GM19238 (cell line): Measurements from ENCODE around the gene DNAH1.

Experiments used
- DNase-seq: peaks from one replicate; pipeline ENCODE4 v3.0.0; 2011; ENCODE audit warnings: low spot score; ENCODE audit not compliant: insufficient read length

The DNAH1 gene

DNA sequence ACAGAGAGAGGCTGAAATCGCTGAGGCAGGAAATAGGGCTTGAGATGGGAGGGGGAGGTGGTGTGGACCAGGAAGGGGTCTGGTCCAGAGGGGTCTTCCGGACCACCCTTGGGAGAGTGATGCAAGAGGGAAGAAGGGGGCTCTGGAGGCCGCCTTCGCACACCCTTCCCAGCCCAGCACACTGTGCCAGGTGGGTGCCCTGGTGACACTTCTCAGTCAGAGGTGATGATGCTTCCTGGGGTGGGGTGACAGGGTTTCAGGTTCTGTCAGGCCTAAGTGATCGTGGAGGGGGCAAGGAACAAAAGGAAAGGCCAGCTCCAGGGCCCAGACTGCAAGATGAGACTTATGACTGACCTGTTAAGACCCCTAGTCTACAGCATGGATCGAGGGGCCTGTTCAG lies 116.1 kb downstream of the DNAH1 start:
- no peak for DNase-seq

GRCh38 chr3:52432691-52433141 lies 116.6 kb downstream of the DNAH1 start:
- DNase-seq = no peak

DNA sequence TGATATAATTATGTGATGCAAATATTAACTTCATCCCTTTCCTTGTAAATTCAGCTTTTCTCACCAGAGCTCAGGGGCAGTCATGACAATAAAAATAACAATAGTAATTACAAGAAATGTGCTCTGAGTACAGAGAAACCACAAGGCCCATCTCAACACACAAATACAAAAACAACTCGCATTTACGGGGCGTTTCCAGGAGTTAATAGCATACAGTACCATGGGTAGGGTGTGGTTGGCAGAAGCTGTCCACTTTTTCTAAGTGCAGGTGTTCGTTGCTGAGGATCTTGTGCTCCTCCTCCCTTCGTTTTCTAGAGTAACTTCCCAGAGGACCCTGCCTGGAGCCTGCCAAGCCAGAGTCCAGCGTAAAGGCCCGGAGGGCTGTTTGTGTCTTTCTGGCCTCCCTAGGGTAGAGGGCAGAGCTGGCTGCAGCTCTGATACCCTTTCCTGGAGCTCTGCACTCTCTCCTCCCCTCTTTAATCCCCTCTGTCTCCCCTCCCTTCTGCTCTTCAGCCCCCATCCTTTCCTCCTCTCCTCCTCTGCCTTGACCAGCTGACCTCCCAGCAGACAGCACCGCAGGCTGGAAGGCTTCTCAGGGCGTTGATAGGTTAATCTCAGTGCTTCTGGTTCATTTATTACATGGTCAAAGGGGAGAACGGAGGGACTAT lies 117.3 kb downstream of the DNAH1 start:
- DNase-seq = no peak

DNA sequence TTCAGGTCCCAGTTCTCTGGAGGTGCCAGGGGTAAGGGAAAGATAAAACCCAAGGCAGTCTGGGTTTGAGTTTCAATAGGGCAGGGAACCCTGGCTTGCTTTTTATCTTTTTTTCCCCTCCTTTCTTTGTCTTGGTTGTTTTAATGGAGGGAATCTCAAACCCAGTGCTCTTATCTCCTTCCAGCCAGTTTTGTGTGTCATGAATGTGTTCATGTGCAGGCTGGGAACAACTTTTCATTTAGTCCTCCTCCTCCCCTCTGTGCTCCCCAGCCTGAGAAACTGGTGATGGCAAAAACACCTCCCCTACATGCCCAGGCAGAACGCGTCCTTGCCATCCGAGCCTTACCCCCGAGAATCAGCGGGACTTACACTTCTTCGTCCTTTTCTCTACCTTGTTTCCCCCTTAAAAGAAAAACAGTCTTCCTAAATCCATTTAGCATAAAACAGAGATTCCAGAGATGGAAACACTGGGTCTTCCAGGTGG lies 117.9 kb downstream of the DNAH1 start:
- DNase-seq = no peak

DNA sequence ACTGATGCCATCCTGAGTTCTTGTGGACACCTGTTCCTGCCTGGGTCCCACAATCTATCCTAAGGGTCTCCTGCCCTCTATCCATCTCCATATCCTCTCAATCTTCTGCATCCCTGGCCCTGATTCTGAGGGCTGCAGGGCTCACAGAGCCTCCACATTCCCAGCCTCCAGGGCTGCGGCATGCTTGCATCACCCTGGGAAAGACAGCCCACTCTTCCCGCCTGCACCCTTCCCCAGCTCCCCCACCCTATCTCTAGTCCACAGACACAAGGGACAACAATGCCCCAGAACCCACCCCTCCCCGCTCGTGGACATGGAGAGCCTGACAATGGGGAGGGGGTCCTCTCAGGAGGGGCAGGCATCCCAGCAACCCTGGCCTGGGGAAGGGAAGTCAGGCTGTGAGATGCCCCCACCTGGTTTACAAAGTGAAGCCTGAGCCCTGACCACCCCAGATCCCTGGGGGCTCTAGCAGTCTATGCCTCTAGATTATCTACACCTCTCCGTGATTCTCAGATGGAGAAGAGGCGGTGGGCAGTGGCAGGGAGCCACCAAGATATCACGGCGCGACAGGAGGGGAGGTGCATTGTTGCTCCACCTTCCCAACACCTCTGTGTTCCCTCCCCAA lies 118.5 kb downstream of the DNAH1 start:
- DNase-seq = no peak

GRCh38 chr3:52435246-52436101 lies 119.4 kb downstream of the DNAH1 start:
- DNase-seq = no peak

GRCh38 chr3:52436500-52437149 lies 120.5 kb downstream of the DNAH1 start:
- no peak for DNase-seq

GRCh38 chr3:52437326-52438103 lies 121.4 kb downstream of the DNAH1 start:
- no peak for DNase-seq

DNA sequence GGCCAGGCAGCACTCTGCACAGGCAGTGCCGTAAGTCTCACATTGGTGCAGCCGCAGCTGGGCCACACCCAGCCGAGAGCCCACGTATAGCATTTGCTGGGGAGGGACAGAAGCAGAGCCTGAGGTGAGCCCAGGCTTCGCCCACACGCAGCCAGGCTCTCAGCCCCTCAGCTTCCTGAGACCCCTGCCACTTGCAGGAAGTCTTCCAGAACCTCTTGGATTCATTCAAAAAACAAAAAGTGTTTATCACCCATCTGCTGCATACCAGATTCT lies 121.9 kb downstream of the DNAH1 start:
- no peak for DNase-seq

GRCh38 chr3:52438579-52439425 lies 122.7 kb downstream of the DNAH1 start:
- DNase-seq = no peak

DNA sequence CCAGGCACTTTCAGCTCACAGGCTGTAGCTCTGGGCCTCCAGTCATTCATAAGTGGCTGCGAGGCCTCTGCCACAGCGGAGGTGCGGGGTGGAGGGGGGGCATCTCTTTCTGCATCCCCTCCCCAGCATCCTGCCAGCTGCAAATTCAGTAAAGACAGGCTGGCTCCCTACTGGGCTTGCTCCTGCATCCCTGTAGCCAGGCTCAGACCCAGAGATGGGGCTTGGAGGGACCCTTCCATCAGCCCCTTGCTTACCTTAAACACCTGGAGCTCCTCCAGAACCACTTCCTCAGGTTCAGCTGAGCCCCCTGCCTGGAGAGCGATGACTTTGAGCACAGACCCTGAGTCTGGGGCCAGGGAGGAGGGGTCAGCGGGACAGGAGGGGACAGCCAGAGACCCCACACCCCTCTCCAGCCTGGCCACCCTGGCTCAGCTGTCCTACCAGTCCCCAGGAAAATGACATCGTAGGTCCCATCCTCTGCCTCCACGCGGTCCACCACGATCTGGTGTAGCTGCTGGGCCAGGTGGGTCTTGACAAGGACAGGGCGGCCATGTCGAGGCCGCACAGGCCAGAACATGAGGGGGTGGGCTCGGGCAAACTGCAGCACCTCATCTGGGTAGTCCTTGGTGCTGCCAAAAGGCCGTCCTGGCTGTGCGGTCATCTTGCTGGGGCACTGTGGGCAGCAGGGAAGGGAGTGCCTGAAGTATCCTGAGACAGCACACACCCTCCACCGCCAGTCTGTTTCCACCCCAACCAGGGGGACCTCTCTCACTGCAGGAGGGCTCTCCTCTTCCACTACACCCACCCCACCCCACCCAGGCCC lies 123.5 kb downstream of the DNAH1 start:
- DNase-seq = no peak

DNA sequence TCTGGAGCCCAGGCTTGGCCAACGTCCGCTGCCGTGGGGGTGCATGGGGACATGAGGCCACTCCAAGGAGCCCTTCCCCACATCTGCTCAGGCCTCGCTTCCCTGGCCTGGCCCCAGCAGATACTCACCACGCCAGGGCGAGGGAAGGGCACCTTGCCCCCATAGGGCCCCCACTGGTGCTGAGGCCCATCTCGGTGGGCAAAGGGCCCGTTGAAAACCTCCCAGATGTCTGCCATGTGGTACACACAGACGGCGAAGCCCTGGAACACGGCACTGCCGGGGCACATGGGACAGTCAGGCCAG lies 124.1 kb downstream of the DNAH1 start:
- no peak for DNase-seq

DNA sequence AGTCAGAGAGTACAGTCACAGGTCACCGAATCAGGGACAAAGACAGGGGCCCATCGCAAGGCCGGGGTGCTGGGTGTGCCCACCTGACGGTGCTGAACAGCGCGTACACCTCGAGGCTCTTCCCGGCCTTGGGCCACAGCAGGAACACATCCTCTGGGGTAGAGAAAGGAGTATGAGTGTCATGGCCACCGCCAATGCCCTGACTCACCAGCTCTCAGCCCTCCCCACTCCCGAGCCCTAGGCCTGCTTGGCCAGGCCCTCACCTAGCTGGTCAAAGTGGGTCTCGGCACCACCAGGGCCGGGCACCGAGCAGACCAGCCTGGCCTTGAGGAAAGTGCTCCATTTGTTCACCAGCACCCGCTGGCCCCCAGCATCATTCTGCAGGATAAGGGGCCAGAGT lies 124.6 kb downstream of the DNAH1 start:
- no peak for DNase-seq

GRCh38 chr3:52441091-52441771 lies 125.1 kb downstream of the DNAH1 start:
- no peak for DNase-seq

- no peak for DNase-seq
Measured at GRCh38 chr3:52441772-52442332, 125.7 kb downstream of the DNAH1 start.

GRCh38 chr3:52442409-52443267 lies 126.5 kb downstream of the DNAH1 start:
- no peak for DNase-seq

GRCh38 chr3:52443268-52443610 lies 127.1 kb downstream of the DNAH1 start:
- DNase-seq = no peak
